Esophagus squamous epithelium (tissue), 5 donors: Measurements from ENCODE around the gene RASGRF1. TPM values are rescaled to one million over a fixed set of nuclear protein-coding genes. Genes with fewer than 3 reads are reported as not detected.

Experiments used
- DNase-seq: peaks from one replicate; lab custom pipeline; 2025; lab: John Stamatoyannopoulos, UW
- H3K27ac ChIP-seq, 4 donors: fragments of 200-600 bp; sonication (generic); one replicate each; pipeline ENCODE4 v1.5.1; 2016 to 2019; ENCODE audit warnings: mild to moderate bottlenecking in 1 of 4
- H3K27me3 ChIP-seq, 4 donors: fragments of 200-600 bp; sonication (generic); 1 replicate in 3 of 4; 2 replicates in 1 of 4; pipeline versions ENCODE4 v1.5.1 to v1.6.0; 2017 to 2021; ENCODE audit warnings: antibody characterized with exemption in 1 of 4
- H3K36me3 ChIP-seq, 3 donors: fragments of 200-600 bp; sonication (generic); one replicate each; pipeline ENCODE4 v1.5.1; 2016 to 2019
- H3K4me1 ChIP-seq, 3 donors: fragments of 200-600 bp; sonication (generic); one replicate each; pipeline ENCODE4 v1.5.1; 2017 to 2019
- H3K4me3 ChIP-seq, 4 donors: fragments of 200-600 bp; sonication (generic); 1 replicate in 3 of 4; 2 replicates in 1 of 4; pipeline ENCODE4 v1.5.1; 2016 to 2019; ENCODE audit warnings: mild to moderate bottlenecking in 2 of 4, moderate library complexity in 1 of 4
- H3K9me3 ChIP-seq, 3 donors: fragments of 200-600 bp; sonication (generic); one replicate each; pipeline ENCODE4 v1.5.1; 2016 to 2019
- CTCF ChIP-seq, 6 experiments: fragments of 450-650 bp in 4 of 6; fragments of 200-600 bp in 2 of 6; sonication (generic) in 2 of 6; IDR thresholded peaks; one replicate each; pipeline ENCODE4 v1.5.1; 2016 to 2019; ENCODE audit warnings: antibody characterized with exemption in 6 of 6, mild to moderate bottlenecking in 4 of 6, moderate library complexity in 4 of 6
- POLR2A ChIP-seq, 4 donors: fragments of 450-650 bp; IDR thresholded peaks; one replicate each; pipeline ENCODE4 v1.6.1; 2017; ENCODE audit warnings: antibody characterized with exemption in 4 of 4, mild to moderate bottlenecking in 4 of 4, moderate library complexity in 3 of 4
- WGBS, 2 donors: methylation state at CpG; one replicate each; pipeline ENCODE4 v1.1.5; 2018; 5-methylcytosine and 5-hydroxymethylcytosine counted together
- intact Hi-C: fragments of 100-400 bp; cut with DNase I; formaldehyde crosslinking; loops from one replicate; pipeline ENCODE4 v1.15.0; 2022
- total RNA-seq, 4 donors: library from RNA; depleted of rRNA; stranded (reverse); fragments of >200 nt; gene quantifications; one replicate each; pipeline ENCODE4 v1.1.0, GENCODE V29; 2016
- donor health status: DM: yes; HTN: yes; CAD: no.

Gene RASGRF1
- total RNA-seq, 4 donors from 2014 or later: 0.23 TPM; not detected in 3

DNA sequence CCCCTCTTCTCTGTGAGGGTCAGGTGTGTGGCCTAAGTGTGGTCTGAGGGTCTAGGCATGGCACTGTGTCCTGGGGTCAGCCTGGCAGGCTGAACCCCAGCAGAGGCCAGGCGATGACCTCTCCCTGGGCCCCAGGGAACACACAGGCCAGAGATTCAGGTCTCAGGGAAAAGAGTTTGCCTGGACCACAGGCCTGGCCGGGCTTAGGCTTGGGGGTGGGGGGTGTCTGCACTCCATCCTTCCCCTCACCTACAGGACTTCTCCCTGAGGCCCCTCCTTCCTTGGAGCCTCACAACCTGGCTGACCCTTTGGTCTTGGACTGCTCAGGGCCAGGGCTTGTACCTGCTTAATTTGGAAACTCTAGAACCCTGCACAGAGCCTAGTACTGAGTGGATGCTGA, 21.8 kb downstream of the RASGRF1 start:
- no peak for TF ChIP-seq POLR2A (IDR thresholded peaks at IDR 0.05)
- TF ChIP-seq CTCF (IDR thresholded peaks at IDR 0.05): no peak

DNA sequence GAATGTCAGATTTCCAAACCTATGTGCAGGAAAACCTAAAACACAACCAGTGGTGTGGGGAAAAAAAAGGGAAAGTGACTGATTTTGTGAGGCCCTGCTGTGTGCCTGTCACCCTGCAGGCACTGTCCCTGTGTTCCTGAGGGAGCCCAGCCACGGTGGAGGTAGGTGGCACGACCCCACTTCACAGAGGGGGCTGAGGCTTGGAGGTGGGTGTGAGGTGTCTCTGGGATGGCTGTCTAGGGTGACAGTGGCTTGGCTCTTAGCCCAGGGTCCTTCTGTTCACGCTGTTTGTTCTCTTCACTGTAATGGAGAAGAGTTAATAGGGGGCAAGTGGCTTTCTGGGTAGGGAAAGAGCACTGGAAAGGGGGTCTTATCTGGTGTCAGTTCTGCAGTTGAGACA, 22.6 kb downstream of the RASGRF1 start:
- no peak for DNase-seq
- Histone ChIP-seq H3K4me1 (no peaks in the 10 kb centered on the region), H3K4me3 (no peak overlapping the region), H3K36me3 (no peaks in the 10 kb centered on the region), H3K9me3 (no peaks in the 10 kb centered on the region), H3K27me3 (no peaks in the 10 kb centered on the region), H3K27ac (no peak overlapping the region)
- intact Hi-C loops: no loop called here
- 39 to 71% methylated on average over 3 of the region's 3 CpGs for WGBS, 2 donors
- no peak for TF ChIP-seq POLR2A (IDR thresholded peaks at IDR 0.05)
- no peak for TF ChIP-seq CTCF (IDR thresholded peaks at IDR 0.05)

More for the DNA sequence above, 21.8 kb downstream of the RASGRF1 start:
- Histone ChIP-seq H3K4me1 (no peaks in the 10 kb centered on the region), H3K27ac (no peak overlapping the region), H3K9me3 (no peaks in the 10 kb centered on the region), H3K27me3 (peaks cover 0 to under 1% (median 0%) of the 10 kb centered on the region in 4 donors), H3K4me3 (no peak overlapping the region), H3K36me3 (no peaks in the 10 kb centered on the region)
- DNase-seq: no peak
- intact Hi-C loops: no loop called here
- 80% methylated on average over 1 of the region's 2 CpGs; no CpG with 5 or more reads in 1 of the 2 donors for WGBS, 2 donors

DNA sequence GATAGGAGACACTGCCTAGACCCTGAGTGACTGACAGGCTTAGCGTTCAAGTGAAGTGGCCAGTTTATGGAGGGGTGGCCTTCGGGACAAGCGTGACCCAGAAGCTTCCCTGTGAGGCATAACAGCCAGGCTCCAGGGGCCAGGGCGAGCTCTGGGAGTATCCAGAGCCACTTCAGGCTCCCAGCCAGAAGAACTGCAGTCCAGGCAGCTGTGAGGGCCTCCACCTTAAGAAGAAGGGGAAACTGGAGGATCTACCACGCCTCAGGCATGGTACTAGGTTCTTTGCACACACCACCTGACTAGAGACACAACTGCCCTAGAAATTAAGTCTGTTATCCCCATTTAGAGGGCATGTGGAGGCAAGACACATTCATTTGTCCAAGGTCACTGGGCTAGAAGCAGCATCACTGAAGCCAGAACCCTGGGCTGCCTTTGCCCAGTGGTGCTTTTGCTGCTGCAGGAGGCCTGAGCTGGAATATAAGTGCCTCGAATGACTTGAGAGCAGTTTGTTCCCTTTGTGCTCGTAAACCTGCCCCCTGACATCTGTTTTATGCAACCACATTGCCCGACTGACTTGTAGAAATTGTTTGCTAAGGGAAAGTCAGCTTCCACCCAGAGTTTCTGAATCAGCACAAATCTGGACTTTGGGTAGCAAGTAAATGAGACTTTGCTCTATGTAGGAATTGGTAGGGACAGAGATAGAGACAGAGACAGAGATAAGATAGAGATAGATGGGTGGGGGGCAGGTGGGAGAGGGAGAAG, 23.3 kb downstream of the RASGRF1 start:
- Histone ChIP-seq H3K36me3 (no peaks in the 10 kb centered on the region), H3K27ac (no peak overlapping the region), H3K4me3 (no peak overlapping the region), H3K9me3 (no peaks in the 10 kb centered on the region), H3K27me3 (no peaks in the 10 kb centered on the region), H3K4me1 (no peaks in the 10 kb centered on the region)
- no peak for DNase-seq
- WGBS, 2 donors: 38 to 59% methylated on average over 3 to 4 of the region's 8 CpGs
- intact Hi-C loops: no loop called here
- no peak for TF ChIP-seq CTCF (IDR thresholded peaks at IDR 0.05)
- TF ChIP-seq POLR2A (IDR thresholded peaks at IDR 0.05): no peak

DNA sequence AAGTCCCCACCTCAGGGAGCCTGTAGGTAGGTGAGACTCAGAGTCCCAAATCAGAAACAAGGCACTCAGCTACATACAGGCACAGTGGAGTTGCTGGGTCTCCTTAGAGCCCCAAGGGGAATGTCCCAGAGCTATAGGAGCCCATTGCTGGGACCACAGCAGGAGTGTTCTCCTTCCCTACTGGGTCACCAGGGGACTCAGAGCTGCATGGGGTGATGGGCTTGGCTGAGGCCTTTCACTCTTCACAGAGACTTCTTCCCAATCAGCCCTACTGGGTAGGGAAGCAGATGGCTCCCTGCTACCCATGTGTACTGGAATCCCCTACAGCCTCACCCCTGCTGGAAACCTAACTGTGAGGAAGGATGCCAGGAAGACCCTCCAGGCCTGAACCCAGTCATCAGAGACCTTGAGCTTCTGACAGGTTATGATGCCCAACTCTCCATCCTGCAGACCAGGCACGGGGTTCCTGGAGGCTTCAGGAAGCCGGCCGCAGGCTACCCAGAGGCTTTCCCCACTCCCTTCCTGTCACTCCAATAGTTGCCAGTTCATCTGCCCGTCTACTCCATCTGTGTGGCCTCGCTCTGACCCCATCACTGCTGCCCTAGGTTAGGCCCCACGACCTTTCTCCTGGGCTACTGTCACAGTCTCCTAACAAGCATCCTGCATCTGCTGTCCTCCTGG, 24.0 kb downstream of the RASGRF1 start:
- Histone ChIP-seq H3K27ac (no peak overlapping the region), H3K36me3 (no peaks in the 10 kb centered on the region), H3K4me1 (no peaks in the 10 kb centered on the region), H3K9me3 (no peaks in the 10 kb centered on the region), H3K4me3 (no peak overlapping the region), H3K27me3 (no peaks in the 10 kb centered on the region)
- TF ChIP-seq POLR2A (IDR thresholded peaks at IDR 0.05): no peak
- 70 to 78% methylated on average over 6 of the region's 6 CpGs for WGBS, 2 donors
- DNase-seq: no peak
- intact Hi-C loops: no loop called here

DNA sequence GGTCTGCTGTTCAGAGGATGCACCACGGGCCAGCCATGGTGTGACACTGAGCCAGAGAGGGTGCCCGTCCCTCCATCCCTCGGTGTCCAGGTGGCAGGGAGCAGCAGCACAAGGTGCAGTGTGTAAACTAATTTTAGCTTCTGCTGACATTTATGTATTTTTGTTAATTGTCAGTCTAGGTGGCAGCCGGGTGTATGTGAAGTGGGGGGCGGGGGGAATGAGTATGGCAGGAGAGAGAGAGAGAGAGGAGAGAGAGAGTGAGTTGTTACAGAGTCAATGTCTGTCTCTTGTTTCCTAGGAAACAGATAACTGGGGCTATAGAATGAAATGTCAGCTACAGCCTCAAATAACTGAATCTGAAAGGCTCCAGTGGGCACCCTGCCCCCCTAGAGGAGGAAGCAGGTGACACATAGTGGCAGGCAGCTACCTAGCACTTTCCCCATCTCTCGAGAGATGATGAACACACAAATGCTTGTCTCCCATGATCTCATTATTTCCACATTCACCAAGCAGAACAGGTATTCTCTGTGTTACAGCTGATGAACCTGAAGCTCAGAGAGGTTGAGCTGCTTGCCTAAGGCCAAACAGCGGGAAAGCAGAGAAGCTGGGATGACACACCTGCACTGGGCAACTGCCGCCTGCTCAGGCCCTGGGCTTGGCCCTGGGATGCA, 24.7 kb downstream of the RASGRF1 start:
- 67 to 71% methylated on average over 7 to 8 of the region's 8 CpGs for WGBS, 2 donors
- H3K27ac ChIP-seq: no peak overlapping the region
- no peak overlapping the region for H3K4me3 ChIP-seq
- H3K9me3 ChIP-seq: no peaks in the 10 kb centered on the region
- TF ChIP-seq POLR2A (IDR thresholded peaks at IDR 0.05): no peak
- no peak for TF ChIP-seq CTCF (IDR thresholded peaks at IDR 0.05)
- H3K4me1 ChIP-seq: no peaks in the 10 kb centered on the region
- H3K36me3 ChIP-seq: no peaks in the 10 kb centered on the region
- H3K27me3 ChIP-seq: no peaks in the 10 kb centered on the region
- no peak for DNase-seq
- intact Hi-C loops: no loop called here
